Heart right ventricle (tissue), 16 donors: Measurements from ENCODE around the gene MIOX. TPM values are rescaled to one million over a fixed set of nuclear protein-coding genes. Genes with fewer than 3 reads are reported as not detected.
A peak's percentile ranks its signal among the peaks of the same experiment; 100 is the strongest.

Experiments used
- ATAC-seq, 8 donors: fragments of 200-7000 bp; cut with Tn5 transposase; one replicate each; pipeline ENCODE4 v1.9.1; 2020; ENCODE audit warnings: mild to moderate bottlenecking in 8 of 8, moderate library complexity in 8 of 8, moderate number of reproducible peaks in 1 of 8
- DNase-seq, 2 donors: peaks; one replicate each; pipeline ENCODE4 v3.0.0-alpha.2; 2020
- H3K27ac ChIP-seq, 10 donors: fragments of 200-600 bp; sonication (generic) in 2 of 10; one replicate each; pipeline versions ENCODE4 v1.5.0 to v1.8.0; 2020 to 2022; ENCODE audit warnings: mild to moderate bottlenecking in 3 of 10
- H3K27me3 ChIP-seq, 7 donors: fragments of 200-600 bp; one replicate each; pipeline ENCODE4 v1.8.0; 2021 to 2022; ENCODE audit warnings: mild to moderate bottlenecking in 2 of 7
- H3K36me3 ChIP-seq, 9 donors: fragments of 200-600 bp; sonication (generic) in 1 of 9; one replicate each; pipeline versions ENCODE4 v1.5.0 to v1.8.0; 2020 to 2022; ENCODE audit warnings: mild to moderate bottlenecking in 2 of 9
- H3K4me1 ChIP-seq, 9 donors: fragments of 200-600 bp; sonication (generic) in 1 of 9; one replicate each; pipeline versions ENCODE4 v1.5.0 to v1.8.0; 2020 to 2022; ENCODE audit warnings: mild to moderate bottlenecking in 4 of 9
- H3K4me3 ChIP-seq, 10 donors: fragments of 200-600 bp; sonication (generic) in 2 of 10; one replicate each; pipeline versions ENCODE4 v1.5.0 to v1.8.0; 2020 to 2022; ENCODE audit warnings: mild to moderate bottlenecking in 7 of 10, moderate library complexity in 2 of 10
- H3K9me3 ChIP-seq, 11 donors: fragments of 200-600 bp in 10 of 11; sonication (generic) in 2 of 11; one replicate each; pipeline versions ENCODE4 v1.5.0 to v1.8.0; 2013 to 2022; ENCODE audit warnings: mild to moderate bottlenecking in 2 of 11, control low read depth in 1 of 11, moderate library complexity in 1 of 11
- CTCF ChIP-seq, 9 donors: fragments of 200-600 bp; sonication (generic) in 2 of 9; IDR thresholded peaks; one replicate each; pipeline versions ENCODE4 v1.5.0 to v1.8.0; 2021 to 2022; ENCODE audit warnings: antibody characterized with exemption in 9 of 9, mild to moderate bottlenecking in 5 of 9, moderate library complexity in 1 of 9
- WGBS, 2 donors: extraction: QIAGEN DNeasy Blood & Tissue Kit; methylation state at CpG; one replicate each; pipeline ENCODE4 v1.1.7; 2013; ENCODE audit warnings: inconsistent platforms in 1 of 2; 5-methylcytosine and 5-hydroxymethylcytosine counted together
- intact Hi-C, 10 donors: fragments of 100-400 bp; cut with DNase I; formaldehyde crosslinking; loops; one replicate each; pipeline versions ENCODE4 v1.11.1 to v1.14.2; 2022
- polyA plus RNA-seq, 2 donors: library from polyadenylated mRNA; stranded (reverse); fragments of 200-250 nt; gene quantifications; one replicate each; pipeline ENCODE4 v1.2.3, GENCODE V29; 2013
- total RNA-seq, 10 donors: library from RNA; stranded (reverse); fragmentation: NEBNext Ultra II Directional in 3 of 10; extraction: Animal tissue kit (Norgen Biotek cat#: 25700) in 3 of 10; gene quantifications; one replicate each; pipeline versions ENCODE4 v1.2.1 to v1.2.4, GENCODE V29; 2021 to 2023
- donor health status: Arrhythmogenic right ventricular cardiomyopathy.
- donor health status: ischemic (EF 13 %, LVEDD 7.1; RV severe dilation, severe dysfunction).
- donor health status: healthy with polysubstance abuse.
- donor health status: DM: no; HTN: yes; CAD: no.
- donor health status: DM: no; HTN: no; CAD: no.
- donor health status: ischemic (EF 25% LVEDD 6.9; RV normal size, moderate dysfunction).
- donor health status: ischemic (EF 25% LVEDD 5.7; RV mildly dilated, moderate dysfunction).
- donor health status: healthy.
- donor health status: DM: yes; HTN: yes; CAD: no.
- donor health status: Ischemic cardiomyopathy.
- donor health status: ischemic (EF 35%, LVEDD 5.7; RV mildly dilated, moderate dysfunction).
- donor health status: nonischemic (EF 11% LVEDD 7.7; RV severe dilation, severe dysfunction).
- donor health status: DM: yes; HTN: yes; CAD: no.
- donor health status: PGD.
- donor health status: ischemic (EF 29% LVEDD 5.4; RV normal size, mild dysfunction).
- donor health status: nonischemic (EF 23%, LVEDD 6.1; RV moderate dilation, normal function).

Gene MIOX
- total and polyA plus RNA-seq, 12 donors: not detected

DNA sequence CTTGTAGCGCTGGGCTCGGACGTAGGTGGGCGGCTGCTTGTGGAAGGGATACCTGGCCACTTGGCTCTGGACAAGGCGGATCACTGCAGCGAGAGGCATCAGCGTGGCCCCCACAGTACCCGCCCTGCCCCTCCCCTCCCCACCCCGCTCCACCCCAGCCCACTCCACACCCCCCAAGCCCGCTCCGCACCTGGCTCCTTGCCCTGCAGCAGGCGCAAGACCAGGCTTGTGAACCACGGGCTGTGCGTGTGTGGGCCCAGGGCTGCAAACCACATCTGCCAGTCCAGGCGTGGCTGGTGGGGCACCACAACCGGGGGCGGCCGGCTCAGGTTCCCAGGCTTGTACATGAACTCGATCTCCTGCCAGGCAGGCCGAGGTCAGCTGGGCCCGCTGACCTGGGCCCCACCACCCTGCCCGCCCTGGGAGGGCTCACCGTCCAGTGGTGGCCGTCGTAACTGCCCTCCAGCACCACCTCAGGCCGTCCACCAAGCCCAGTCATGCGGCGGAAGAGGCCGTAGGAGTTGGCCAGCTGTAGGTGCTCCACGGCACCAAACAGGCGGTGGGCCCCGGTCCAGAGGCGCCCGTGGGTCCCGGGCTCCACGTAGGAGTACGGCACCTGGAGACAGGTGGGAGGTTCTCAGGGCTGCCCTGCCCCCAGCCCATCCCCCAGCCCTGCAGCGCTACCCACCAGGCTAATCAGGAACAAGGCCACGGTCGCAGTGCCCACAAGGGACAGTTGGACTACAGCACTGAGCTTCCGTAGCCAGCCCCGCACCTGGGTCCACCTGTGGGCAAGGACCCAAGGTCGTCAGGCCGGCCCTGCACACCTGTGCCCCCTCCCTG lies 17.9 kb downstream of the MIOX start:
- DNase-seq (no peak), ATAC-seq (no peak)
- Histone ChIP-seq H3K9me3 (no peaks in the 10 kb centered on the region), H3K36me3 (peaks cover 3 to 42% (median 18%) of the 10 kb centered on the region in 9 donors), H3K4me1 (peaks cover 13 to 31% (median 25%) of the 10 kb centered on the region in 9 donors), H3K4me3 (no peak overlapping the region), H3K27ac (no peak overlapping the region), H3K27me3 (no peaks in the 10 kb centered on the region)
- intact Hi-C loops: loop anchor here in 4 of 10 donors (10.0 kb wide), 1 partner anchor 260 kb away; the partner anchor contains the start of gene TUBGCP6 (in 4 of the 4)
- WGBS, 2 donors: 95 to 96% methylated on average over 41 to 44 of the region's 44 CpGs
- no peak for TF ChIP-seq CTCF (IDR thresholded peaks at IDR 0.05)

- ATAC-seq (no peak), DNase-seq (no peak)
- WGBS, 2 donors: 91 to 96% methylated on average over 14 of the region's 14 CpGs
- no peak for TF ChIP-seq CTCF (IDR thresholded peaks at IDR 0.05)
- H3K27me3 ChIP-seq: no peaks in the 10 kb centered on the region
- no peak overlapping the region for H3K4me3 ChIP-seq
- H3K36me3 ChIP-seq: peaks cover 3 to 44% (median 20%) of the 10 kb centered on the region in 9 donors
- no peaks in the 10 kb centered on the region for H3K9me3 ChIP-seq
- H3K4me1 ChIP-seq: peaks cover 13 to 33% (median 27%) of the 10 kb centered on the region in 9 donors
- no peak overlapping the region for H3K27ac ChIP-seq
- intact Hi-C loops: loop anchor here in 4 of 10 donors (10.0 kb wide), 1 partner anchor 261 kb away; the partner anchor contains the start of gene TUBGCP6 (in 4 of the 4)
Measured at GRCh38 chr22:50505276-50505775, 18.7 kb downstream of the MIOX start.

GRCh38 chr22:50505776-50506610 lies 19.3 kb downstream of the MIOX start:
- H3K36me3 ChIP-seq: peaks cover 3 to 51% (median 23%) of the 10 kb centered on the region in 9 donors
- no peak for DNase-seq
- intact Hi-C loops: loop anchor here in 5 of 10 donors (2.0 to 10.0 kb wide), 2 partner anchors 31 to 261 kb away; partner anchors contain the start of genes TUBGCP6 (in 4 of the 5) and SBF1 (in 2 of the 5)
- peak in 1 of 8 donors; percentile 6 for ATAC-seq
- H3K4me3 ChIP-seq: peak overlapping the region in 9 of 10 donors; percentile 89 to 100 (median 95)
- peak overlapping the region in 1 of 10 donors; percentile 95 for H3K27ac ChIP-seq
- H3K27me3 ChIP-seq: no peaks in the 10 kb centered on the region
- no peak for TF ChIP-seq CTCF (IDR thresholded peaks at IDR 0.05)
- peaks cover 13 to 33% (median 27%) of the 10 kb centered on the region in 9 donors for H3K4me1 ChIP-seq
- no peaks in the 10 kb centered on the region for H3K9me3 ChIP-seq
- WGBS, 2 donors: 88 to 90% methylated on average over 41 of the region's 41 CpGs
